Left renal cortex interstitium (tissue), 4 donors: ENCODE measurements around the gene NFIB. TPM values are rescaled to one million over a fixed set of nuclear protein-coding genes. Genes with fewer than 3 reads are reported as not detected.

ENCODE experiments used
- DNase-seq, 4 donors: peaks; one replicate each; pipeline ENCODE4 v3.0.0-alpha.2; 2013; ENCODE audit warnings: low read depth in 4 of 4, low spot score in 2 of 4, missing footprints in 1 of 4
- polyA plus RNA-seq, 4 donors: library from polyadenylated mRNA; unstranded; fragments of 120-200 nt; gene quantifications; one replicate each; pipeline ENCODE4 v1.2.1, GENCODE V29; 2013; ENCODE audit not compliant: insufficient read length in 4 of 4

Gene NFIB
- polyA plus RNA-seq, 4 donors, result 16.2 to 21.5 (median 18.2) TPM

DNA sequence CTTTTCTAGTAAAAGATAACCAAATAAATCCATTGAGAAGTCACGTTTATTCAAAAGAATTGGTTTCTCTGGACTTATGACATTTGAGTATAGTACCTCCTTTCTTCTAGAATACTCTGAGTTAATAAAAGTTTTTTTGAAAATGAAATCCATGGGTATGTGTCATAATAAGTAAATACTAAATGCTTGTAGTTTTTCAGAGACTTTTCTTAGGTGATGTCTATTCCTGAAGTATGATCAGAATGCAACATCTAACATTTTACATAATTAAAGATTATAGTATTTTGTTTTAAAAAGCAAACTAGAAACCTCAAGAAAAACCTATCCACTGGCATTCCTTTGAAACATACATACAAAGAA is 63.2 kb downstream of the NFIB start:
- no peak for DNase-seq

DNA sequence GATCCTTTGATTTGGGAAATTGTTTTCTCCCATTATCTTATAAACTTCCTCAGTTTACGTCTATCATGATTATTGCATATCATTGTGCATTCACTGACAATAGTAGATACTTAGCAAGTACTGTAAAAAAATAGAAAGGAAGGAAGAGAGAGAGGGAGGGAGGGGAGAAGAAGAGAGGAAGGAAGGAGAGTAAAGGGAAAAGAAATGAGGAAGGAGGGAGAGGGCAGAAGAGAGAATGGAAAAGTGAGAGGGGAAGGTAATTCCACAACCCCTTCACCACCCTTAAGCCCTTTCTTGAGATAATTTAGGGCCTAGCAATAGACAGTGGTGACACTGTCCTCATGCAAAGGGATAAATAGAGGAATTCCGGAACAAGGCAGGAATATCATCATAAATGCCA is 64.4 kb downstream of the NFIB start:
- no peak for DNase-seq

DNA sequence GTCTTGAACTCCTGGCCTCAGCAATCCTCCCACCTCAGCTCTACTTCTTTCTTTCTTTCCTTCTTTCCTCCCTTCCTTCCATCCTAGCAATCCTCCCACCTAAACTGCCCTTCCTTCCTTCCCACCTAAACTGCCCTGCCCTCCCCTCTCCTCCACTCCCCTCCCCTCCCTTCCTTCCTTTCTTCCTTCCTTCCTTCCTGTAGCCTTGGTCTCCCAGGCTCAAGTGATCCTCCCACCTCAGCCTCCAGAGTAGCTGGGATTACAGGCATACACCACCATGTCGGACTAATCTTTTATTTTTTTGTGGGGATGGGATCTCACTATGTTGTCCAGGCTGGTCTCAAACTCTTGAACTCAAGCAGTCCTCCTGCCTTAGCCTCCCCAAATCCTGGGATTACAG is 65.8 kb downstream of the NFIB start:
- DNase-seq, result no peak

DNA sequence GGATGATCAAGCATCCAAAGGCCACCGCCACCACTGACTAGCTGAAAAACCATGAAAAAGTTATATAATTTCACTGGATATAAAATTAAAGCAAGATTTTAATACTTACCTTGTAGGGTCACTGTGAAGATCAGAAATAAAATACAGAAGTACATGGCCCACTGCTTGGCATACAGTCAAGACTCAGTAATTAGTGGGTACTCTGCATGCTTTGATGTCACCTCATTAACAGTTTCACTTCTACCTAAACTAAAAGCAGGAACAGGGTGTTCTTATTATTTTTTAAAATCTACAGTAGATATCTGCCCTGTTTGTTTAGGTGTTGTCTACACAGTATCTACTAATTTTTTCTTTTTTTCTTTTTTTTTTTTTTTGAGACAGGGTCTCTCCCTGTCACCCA is 66.4 kb downstream of the NFIB start:
- DNase-seq, result no peak

DNA sequence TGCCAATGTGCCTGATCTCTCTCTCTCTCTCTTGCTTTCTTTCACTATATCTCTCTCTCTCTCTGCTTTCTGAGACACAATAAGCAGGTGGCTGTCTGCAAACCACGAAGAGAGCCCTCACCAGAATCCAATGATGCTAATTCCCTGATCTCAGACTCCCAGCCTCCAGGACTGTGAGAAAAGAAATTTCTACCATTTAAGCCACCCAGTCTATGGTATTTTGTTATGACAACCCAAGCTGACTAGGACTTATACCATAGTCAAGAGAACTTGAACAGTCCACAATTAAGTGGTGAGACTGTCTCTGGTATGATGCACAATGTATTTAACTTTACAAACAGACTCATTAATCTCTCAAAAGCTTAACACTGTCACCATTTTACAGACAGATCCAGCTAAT is 67.0 kb downstream of the NFIB start:
- DNase-seq, result no peak

DNA sequence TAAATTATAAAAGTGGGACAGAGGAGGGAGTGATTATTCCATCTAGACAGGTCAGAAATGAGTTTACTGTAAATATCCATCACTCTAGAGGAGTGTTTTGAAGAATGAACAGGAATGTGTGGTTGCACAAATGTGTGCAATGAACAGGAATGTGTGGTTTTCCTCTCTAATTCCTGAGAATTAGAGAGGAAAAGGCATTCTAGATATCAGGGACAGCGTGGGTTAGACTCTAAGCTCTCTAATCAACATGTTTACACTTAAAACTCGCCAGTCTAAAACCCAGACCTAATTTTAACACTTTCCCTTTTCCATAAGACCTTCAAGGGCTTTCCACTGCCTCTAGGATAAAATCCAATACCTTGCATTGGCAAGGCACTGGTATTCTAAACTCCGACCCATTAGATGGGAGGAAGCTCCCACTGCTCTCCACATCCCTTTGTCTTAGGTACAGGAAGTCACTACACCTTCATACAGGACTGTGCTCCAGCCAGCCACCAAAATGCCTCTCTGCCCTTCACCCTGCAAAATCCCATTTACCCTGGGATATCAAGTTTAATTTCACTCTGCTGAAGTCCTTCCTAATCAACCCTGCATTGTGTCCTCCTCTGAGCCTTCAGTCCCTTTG is 67.9 kb downstream of the NFIB start:
- DNase-seq, result no peak

DNA sequence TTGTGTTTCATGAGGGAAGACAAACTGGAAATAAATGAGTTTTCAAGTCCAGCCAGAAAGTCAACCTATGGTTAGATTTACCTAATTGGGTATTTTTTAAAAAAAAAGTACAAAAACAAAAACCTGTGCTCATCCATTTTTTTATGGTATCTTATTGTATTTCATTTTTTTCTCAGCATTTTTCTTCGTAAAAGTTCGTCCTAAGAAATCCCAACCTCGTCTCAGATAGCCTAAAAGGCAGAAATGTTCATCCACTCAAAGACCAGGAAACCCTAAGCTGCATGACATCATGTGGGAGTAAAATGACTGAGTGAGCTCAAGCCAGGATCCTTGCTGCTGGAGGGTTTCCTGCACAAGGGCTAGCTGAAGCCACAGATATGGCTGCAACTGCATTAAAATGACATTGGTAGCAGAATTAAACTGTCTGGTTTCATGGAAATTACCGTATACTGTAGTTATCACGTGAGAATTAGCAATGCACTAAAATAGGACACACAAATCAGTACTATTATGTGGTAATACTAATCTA is 70.4 kb downstream of the NFIB start:
- no peak for DNase-seq

DNA sequence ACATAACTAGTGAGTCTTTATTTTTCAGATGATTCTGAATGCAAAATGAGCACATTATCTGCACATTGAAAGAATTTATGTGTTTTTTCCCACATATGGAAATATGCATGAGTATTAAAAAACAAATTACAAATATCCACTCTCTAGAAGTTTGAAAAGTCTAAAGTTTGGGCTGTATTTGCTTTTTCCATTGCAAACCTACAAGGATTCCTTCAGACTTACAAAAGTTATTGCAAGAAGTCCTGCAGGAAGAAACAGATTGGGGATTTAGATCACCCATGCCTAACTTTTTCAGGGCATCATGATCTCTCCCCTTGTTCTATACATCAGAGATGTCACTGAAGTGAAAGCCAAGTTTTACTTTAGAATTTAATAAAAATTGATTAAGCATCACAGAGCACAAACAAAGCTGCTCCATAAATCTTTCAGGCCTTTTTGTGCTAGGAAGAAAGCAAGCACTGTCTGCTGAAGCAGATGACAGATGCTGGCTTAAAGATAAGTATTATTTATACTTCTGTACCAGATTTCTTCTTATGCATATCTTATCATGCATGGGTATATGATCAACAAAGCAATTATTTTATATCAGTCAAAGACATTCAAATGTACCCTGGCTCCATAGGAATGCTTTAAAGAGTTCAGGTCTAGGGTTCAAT is 71.7 kb downstream of the NFIB start:
- no peak for DNase-seq

DNA sequence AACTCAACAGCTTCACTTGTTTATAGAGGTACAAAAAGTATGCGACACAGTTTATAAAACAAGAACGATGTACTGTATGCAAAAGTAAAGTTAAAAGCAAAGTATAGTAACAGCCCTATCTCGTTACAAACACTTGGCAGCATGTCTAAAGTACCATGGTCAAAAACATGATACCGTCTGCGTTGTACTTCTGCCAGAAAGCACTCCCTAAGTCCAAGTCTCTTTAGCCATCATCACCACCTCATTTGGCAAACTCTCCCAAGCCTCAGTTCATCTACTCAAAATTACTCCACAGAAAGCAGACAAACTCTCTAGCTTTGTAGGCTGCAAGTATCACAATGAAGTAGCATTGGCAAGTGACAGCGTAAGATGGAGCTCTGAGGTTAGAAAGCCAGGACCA is 73.4 kb downstream of the NFIB start:
- DNase-seq, result no peak

DNA sequence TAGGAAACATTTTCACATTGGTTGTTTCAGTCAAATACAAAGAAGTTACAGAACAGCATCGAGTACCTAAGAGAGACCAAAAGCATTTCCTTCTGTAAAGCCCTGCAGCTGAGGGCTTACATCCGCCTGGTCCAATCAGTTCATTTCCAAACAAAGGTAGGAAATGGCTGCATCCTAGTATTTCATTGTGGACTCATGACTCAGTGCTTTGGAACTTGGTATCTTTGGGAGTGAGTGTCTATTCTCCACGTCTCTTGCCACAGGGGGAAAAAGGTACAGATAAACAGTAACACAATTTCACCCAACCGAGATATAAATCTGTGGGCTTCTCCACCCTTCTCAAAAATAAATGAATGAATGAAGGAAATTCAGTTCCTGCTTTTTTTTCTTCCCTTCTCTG is 75.4 kb downstream of the NFIB start:
- DNase-seq, result no peak

DNA sequence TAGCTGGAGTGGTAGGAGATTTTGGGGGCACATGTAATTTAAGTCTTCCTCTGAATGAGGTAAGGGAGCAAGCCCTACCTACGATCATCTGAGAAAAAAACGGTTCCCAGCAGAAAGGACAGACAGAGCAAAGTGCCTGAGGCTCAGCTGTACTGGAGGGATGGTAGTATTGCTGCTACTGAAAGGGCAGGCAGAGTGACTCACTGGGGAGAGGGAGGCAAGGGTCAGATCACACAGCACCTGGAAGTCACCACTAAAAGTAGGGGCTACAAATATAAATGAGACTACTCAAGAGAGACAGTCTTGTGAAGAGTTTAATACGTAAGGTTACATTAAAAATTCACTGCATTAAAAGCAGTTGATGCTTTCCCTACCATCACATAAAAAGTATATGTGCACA is 75.9 kb downstream of the NFIB start:
- DNase-seq, result no peak

DNA sequence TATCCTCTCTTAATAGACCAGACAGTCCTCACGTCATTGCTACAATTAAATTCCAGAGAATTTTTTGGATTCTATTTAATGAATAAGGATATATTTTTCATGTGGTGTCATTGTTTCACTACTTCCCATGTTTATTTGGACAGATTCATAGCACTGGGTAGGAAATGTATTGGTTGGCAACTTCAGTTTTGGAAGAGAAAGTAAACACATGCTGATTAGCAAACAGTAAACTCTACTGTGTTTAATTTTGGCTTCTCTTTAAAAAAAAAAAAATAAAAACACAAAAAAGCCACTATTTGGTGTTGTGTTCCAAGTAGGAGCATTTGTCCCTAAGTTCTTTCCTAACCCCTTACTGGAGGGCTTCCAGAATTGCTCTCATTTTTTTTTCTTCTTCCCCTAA is 77.3 kb downstream of the NFIB start:
- DNase-seq, result no peak

DNA sequence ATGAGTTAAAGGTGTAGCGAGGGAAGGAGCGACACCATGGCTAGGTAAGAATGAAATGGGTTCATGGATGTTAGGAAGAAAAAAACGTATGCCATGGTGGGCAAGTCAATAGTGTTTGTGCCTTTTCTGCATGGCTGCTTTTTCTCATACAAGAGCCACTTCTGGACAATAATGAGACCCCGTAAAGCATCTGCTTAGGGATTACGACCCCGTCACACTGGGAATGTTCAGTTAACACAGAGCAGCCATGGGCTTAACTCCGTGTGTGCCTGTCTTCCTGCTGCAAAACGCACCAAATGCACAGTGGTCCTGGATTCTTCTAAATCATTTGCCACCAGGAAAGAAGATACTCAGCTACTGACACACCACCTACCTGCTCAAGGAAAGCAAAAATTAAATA is 81.8 kb downstream of the NFIB start:
- no peak for DNase-seq

DNA sequence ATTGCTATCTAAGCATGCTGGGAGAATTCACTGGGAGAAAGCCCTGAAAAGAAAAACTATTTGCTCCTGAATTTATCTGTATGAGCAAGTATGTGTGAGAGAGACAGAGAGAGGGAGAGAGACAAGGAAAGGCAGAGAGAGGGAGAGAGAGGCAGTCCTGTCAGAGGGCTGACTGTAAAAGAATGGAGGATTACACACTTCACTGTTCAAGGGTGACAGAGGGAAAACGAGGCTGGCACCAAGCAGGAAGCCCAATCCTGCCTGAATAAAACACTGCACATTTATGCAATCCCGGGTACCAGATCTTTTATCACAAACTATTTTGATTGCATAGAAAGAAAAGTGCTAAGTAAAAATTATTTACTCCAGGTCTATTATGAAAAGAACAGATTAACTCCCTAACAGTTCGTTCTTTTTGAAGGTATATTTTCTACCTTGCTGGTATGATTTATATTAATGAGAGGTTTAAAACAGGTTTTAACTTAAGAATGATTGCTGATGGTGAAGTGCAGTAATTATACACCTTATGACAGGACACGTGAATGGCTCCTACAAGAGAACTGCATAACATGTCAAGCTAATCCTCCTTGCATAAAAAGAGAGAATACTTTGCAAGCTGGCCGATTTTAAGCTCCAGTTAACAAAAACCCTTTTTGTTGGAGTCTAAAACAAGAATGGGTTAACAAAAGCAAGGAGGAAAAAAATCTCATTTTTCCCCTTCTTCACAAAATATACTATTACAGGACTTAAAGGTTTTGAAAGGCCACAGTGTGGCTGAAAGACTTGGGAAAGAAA is 82.5 kb downstream of the NFIB start:
- no peak for DNase-seq

DNA sequence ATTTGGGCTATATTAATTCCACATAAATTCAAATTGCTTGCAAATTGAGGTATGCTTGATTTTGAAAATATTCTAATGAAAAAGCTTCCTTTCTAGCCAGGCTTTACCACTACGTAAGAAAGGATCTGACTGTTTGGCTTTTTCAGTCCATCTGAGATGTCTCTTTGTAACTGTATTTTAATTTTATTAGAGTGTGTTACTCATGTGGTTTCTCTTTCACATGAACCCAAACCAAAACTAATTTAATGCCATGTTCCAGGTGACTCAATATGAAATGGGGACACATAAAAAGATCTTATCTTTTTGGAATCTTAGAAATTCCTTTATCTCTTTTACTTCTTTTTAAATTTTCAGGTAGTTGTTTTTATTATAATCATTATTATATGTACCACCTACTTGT is 85.3 kb downstream of the NFIB start:
- no peak for DNase-seq

DNA sequence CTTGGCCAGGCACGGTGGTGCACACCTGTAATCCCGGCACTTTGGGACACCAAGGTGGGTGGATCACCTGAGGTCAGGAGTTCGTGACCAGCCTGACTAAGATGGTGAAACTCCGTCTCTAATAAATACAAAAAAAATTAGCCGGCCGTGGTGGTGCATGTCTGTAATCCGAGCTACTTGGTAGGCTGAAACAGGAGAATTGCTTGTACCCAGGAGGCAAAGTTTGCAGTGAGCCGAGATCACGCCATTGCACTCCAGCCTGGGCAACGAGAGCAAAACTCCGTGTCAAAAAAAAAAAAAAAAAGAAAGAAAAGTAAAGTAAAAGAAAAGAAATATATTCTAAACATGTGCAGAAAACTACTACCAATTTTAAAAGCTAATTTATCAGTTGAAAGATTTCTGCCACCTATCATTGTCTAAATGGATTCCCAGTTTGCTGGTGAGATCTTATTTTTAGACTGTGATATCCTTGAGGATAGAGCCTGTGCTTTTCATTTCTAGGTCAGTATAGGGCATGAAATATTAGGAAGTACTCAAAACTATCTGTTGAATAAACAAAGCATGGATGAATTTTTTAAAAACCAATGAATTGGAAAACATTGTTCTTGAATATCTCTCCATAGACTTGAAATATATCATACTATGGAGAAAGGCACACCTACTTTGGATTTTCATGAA is 86.9 kb downstream of the NFIB start:
- DNase-seq, result no peak

DNA sequence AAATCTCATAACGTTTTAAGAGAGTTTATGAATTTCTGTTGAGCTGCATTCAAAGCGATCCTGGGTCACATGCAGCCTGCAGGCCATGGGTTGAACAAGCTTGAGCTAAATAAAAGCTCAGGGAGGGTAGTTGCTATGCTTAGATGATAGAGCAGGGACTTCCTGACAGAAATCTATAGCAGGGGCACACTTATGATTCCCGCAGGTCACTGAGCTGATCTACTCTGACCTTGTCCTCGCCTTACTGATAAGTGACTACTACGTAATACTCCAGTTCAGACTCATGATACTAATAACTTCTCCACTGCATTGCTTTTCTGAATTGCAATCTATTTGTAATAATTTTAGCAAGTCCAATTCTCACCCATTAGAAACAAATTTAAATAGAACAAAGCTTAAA is 90.9 kb downstream of the NFIB start:
- no peak for DNase-seq

DNA sequence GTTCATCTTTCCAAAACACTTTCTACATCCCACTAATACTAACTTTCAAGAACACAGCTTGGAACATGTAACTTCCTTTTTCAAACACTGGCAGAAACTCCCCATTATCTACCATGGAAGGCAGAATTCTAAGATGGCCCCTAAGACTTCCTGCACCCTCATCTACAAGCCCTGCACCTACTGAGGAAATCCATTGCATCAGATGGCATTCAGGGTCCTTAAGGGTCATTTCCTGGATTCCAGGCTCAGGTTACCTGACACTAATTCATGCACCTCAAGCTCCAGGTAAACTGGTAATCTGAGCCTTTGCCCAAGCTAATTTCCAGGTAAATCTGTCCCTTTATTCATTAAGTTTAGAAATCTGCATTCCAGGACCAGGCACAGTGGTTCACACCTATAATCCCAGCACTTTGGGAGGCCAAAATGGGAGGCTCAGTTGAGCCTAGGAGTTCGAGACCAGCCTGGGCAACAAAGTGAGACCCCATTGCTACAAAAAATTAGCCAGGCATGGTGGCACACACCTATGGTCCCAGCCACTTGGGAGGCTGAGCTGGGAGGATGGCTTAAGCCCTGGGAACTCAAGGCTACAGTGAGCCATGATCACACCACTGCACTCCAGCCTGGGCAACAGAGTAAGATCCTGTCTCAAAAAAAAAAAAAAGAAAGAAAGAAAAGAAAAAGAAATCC is 91.6 kb downstream of the NFIB start:
- no peak for DNase-seq

DNA sequence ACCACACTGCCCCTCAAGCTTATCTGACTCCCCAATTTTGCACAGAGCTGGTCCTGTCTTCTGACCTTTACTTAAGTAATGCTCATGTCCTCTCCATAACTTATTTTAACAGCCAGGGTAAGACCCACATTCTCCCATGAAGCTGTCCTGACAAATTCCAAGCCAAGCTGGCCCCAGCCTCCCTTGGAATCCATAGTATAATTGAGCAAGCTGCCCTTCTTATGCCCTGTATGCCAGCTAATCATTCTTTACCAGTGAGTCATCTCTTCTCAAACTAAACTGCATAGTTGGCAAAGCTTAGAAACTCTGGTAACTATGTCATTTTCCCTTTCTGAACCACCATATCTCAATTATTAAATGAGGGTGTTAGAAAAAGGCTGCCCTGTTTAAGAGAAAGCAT is 92.4 kb downstream of the NFIB start:
- DNase-seq, result no peak

DNA sequence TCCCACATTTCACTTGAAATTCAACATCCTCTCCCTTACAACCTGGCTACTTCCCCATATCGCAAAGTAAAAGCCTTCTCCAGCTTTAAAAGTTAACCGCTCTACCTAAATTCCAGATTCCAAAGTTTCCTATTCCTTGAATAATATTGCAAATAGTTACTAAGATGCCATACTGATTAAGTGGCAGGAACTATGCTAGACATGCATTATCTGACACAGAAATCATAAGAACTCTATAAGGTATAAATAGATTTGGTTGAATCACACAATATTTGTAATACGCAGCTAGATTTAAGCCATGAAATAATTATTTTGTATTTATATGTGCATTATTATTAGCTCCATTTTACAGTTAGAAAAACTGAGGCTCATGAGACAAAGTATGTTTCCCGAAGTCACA is 92.8 kb downstream of the NFIB start:
- no peak for DNase-seq

DNA sequence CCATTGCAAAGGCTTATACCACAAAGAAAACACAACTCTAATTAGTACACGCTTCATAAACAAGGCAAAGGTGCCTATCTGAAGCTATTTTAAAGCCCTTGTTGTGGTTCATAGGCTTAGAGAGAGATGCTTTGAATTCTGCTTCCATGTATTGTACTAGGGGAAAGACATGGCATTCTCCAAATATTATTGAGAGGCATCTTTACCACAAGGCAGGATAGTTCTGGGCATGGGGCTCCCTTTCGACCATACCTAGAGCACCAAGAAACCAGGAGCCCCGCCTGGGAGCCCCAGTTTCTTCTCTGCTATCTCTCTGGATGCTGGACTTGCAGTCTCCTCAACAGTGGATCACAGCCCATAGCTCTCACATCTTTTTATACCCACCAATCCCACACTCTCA is 93.7 kb downstream of the NFIB start:
- no peak for DNase-seq
